HG03439 (cell line): ENCODE data around the gene GPD2.

Source experiments
- ATAC-seq: cut with Tn5 transposase; IDR thresholded peaks from one replicate; pipeline ENCODE4 v1.9.1; 2021; ENCODE audit warnings: mild to moderate bottlenecking, moderate library complexity; ENCODE audit not compliant: unreplicated experiment

GPD2 gene

DNA sequence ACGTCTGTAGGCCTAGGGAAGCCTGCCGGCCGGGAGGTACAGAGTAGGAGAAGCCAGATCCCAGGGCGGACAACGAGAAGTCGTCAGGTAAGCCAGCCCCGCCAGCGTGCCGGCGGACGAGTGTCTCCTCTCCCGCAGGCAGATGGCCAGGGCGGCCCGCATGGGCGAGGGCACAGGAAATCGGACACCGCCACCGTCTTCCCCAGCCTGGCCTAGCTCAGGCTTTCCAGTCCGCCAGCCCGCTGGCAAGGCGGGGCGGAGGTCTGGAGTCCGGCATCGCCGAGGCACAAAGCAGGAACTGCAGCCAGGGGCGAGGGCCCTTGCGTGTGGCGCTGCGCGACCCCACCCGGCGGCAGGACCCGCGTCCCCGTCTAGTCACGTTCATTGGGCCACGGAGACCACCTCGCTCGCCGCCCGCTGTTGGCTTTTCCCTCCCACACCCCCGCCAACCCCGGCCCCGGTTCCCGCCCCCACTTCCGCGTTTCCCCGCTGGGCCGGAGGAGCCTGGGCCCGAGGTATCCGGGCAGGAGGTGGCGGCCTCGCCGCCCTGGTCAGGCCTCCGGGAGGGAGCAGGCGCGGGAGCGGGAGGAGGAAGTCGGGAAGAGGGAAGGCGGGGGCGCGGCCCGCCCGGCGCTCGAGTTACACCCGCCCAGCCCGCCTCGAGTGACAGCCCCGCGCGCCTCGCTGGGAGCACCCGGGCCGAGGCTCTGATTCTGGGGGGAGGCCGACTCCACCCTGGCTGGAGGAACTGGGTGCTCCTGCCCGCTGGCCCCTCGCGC is at the start of gene GPD2:
Gene GPD2 (plus strand): TSS at position 662 of the 779 bp plus-strand sequence. CDS start 39,727 bp downstream, outside the sequence.
- ATAC-seq: peak; percentile 56

DNA sequence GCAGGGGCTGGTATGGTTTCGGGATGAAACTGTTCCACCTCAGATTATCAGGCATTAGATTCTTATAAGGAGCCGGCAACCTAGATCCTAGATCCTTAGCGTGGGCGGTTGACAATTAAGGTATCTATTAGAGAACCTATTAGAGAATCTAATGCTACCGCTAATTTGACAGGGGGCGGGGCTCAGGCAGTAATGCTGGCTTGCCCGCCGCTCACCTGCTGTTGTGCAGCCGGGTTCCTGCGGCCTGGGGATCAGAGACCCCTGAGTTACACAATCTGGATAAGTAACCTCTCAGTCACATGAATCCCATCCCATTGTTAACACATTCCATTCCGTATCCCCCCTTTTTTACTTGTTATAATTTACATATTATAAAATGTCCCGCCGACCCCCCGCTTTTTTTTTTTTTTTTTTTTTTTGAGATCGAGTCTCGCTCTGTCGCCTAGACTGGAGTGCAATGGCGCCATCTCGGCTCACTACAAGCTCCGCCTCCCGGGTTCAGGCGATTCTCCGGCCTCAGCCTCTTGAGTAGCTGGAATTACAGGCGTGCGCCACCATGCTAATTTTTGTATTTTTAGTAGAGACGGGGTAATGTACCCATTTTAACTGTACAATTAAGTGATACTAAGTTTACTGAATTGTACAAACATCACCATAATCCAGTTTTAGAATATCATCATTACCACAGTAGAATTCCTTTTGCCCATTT is 42.0 kb upstream of the GPD2 start:
- no peak for ATAC-seq

DNA sequence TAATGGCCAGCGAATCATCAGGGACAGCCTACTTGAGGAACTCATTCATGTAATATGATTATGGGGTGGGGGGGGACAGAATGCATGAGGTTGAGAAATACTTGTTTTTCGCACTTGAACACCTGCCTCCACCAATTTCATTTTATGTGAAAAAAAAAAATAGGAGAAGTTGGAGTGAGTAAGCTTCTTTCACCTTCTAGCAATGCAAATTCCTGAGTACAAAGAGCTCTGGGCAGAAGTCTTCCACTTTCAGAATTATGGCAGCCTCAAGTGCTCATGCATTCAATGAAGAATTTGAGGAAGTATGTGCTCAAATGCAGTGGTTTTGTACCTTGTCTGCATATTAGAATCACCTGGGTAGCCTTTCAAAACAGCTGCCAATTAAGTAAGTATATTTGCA is 40.1 kb upstream of the GPD2 start:
- ATAC-seq: peak; percentile 26

DNA sequence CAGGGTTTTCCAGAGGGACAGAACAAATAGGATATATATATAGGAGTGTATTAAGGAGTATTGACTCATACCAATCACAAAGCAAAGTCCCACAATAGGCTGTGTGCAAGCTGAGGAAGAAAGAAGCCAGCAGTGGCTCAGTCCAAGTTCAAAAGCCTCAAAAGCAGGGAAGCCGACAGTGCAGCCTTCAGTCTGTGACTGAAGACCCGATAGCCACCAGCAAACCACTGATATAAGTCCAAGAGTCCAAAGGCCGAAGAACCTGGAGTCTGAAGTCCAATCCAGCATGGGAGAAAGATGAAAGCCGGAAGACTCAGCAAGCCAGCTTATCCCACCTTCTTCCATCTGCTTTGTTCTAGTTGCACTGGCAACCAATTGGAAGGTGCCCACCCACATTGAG is 39.0 kb upstream of the GPD2 start:
- no peak for ATAC-seq

DNA sequence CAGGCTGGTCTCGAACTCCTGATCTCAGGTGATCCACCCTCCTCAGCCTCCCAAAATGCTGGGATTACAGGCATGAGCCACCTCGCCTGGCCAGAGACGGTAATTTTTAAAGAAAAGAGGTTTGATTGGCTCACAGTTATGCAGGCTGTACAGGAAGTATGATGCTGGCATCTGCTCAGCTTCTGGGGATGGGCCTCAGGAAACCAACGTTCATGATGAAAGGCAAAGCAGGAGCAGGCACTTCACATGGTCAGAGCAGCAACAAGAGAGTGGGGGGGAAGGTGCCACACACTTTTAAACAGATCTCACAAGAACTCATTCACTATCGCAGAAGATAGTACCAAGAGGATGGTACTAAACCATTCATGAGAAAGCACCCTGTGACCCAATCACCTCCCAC is 38.0 kb upstream of the GPD2 start:
- no peak for ATAC-seq

DNA sequence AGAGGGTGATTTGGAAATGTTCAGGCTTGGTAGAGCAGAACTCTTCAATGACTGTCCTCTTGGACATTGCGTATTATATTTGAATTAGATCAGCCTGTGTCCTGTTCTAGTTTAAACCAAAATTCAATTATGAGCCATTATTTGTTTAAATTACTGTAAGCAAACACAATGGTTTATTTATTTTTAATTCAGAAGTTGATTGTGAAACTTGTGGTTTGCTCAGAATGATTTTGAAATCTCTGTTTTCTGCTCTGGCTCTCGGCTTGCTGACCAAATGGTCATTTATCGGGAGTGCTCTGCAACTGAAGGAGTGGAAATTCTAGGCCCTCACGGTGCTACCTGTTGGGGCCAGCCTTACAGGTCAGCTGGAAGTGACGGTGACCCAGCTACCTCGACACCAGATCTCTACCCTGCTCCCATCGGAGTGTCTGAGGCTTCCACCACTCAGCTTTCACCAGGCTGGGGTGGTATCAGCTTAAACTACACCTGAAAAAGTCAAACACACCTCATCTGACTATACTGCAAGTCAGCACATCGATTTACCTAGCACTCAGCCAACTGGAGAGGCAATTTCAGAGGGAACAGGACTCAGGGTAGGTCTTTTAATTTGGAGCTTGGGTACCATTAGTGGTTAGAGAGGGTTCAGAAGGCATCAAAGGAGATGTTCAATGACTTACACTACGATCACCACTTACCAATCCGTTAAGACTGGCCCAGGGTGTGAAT is 36.8 kb upstream of the GPD2 start:
- peak; percentile 1 for ATAC-seq

DNA sequence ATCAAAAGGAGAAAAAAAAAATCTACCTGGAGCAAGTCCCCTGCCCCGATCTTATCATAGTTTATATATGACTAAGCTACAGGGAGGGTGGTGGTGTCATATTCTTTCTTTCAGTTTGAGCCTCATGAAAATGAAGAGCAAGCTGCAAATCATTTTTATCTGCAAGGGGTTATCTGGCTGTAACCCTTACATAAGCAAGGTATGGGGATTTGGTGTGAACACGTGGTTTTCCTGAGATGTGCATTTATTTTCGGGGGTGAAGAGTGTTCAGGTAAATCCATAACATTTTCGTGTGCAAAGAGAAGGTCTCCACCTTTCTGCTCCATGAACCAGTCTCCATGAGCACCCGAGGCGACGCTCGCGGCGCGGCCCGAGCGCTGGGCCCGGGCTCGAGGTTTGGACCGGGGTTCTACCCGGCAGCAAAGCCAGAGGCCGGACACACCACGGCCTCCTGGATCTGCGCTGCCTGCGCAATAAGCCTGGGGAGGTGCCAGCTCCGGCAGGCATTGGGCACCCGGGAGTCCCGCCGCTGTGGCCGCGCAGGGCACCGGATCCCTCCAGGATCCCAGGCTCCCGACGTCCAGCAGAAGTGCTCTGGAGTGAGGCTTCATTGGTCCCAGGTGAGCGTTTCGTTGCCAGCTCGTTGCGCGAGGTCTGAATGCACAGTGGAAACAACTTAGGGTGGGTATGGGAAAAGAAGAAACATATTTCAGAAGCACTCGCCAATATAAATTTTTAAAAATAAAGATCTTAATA is 36.1 kb upstream of the GPD2 start:
- peak; percentile 36 for ATAC-seq

DNA sequence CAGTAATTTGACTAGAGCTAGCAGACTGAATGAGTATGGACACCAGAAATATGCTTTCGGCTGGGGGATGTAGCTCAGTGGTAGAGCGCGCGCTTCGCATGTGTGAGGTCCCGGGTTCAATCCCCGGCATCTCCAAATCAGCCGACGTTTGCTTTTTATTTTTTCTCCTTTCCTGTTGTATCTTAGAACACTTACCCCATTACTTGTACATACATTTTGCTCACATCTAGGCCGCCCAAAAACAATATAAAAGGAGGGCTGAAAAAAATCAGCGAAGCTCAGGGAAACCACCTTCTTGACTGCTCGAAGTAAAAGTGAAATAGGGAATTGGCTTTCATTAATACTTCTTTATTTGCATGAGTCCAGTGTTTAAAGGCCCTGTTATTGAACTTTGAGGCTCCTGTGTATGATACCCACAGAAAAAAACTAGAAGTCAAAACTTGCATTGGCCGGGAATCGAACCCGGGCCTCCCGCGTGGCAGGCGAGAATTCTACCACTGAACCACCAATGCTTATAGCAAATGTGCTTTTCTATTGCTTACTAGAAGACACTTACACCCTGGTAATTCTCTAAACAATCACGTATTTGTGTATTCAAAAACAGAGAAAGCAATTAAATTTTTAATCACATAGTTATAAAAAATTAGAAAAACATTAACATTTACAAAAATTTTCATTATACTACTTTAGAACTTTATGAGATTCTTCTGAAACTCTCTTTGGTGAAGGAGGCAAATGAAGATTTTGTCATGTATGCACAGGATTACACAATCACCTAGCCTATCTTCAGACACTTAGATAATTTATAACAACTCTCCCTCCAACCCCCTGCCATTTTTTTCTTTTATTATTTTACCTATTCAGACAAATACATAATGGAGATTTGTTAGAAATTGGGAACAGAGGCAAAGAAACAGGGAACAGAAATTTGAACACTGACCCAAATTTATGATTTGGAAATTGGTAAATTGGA is 35.2 kb upstream of the GPD2 start:
- ATAC-seq: peak; percentile 69

DNA sequence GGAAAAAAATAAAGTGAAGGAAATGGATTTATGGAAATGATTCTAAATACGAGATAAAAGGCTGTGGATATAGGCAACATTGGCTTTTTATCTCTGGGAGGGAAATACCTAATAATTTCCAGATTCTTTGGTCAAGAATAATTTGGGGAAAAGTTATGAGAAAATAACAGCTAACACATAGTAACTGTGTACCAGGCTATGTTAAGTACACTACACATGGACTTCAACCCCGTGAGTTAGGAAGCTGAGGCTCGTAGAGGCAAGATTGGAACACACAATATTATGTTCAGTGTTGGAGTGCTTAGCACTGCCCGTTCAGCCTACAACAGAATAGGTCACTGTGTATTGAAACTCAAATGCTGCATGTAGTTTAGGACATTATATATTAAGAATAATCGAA is 34.3 kb upstream of the GPD2 start:
- no peak for ATAC-seq

DNA sequence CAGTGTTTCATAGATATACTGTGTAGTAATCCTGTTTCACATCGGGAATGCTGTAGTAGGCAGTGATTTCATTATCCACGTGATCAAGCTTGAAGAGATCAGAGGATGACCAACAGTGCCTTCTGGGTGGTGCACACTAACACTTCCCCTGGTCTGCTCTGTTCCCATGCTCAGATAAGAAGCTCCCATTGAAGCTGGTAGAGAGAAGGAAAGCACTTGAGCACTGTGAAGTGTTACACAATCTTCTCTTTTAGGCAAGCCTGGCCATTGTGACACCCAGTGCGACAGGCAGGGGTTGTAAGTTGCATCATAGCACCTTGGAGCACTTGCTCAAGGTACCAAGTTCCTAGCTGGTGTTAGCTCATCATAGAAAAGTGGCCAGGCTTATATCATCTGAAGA is 30.6 kb upstream of the GPD2 start:
- no peak for ATAC-seq

DNA sequence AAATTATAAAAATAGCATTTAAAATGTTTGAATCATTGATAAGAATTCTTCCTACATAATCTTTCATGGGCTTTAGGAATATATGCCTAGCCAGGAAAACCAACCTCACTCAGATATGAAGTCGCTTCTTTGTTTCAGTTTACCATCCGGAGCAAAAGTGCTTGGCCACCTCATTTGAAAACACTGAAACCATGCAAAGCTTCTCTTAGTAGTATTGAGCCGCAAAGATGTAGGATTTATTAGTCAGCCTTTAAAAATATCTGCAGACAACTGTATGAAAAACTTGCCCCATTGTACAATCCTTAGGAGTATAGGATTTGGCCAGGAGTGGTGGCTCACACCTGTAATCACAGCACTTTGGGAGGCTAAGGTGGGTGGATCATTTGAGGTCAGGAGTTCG is 24.3 kb upstream of the GPD2 start:
- no peak for ATAC-seq

DNA sequence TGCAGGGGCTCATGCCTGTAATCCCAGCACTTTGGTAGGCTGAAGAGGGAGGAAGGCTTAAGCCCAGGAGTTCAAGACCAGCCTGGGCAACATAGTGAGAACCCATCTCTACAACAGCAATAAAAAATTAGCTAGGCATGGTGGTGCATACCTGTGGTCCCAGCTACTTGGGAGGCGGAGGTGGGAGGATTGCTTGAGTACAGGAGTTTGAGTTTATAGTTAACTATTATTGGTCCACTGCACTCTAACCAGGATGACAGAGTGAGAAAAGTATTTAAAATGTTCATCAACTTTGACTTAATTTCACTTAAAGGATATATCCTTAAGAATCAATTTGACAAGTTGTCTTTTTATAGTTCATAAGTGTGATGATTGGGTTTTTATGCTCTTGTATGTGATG is 14.3 kb upstream of the GPD2 start:
- no peak for ATAC-seq

DNA sequence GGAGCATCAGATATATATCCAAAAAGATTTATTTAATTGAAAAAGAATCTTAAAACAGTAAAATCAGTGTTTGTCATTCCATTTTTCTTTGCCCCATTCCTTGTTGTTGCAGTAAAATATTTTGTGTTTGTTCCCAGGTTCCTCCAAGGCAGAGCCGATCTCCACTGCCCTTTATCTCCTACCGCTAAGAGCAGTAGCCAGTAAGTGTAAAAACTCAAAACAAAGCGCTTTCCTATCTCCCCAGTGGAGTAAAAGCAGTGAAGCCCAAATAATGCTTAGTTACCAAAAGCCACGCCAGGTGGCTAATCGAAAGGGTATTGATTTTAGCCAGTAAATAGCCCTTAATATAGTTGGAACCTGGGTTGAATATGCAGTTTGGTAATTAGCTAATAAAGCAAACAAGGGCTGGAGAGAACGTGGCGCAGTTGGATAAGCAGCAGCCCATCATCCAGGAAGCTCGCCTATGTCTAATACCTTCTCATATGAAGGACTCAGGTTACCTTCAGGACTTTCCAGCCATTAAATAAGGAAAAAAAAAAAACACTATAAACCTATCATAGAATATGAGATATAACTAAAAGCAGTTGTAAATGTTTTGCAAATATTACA is 12.4 kb upstream of the GPD2 start:
- no peak for ATAC-seq

DNA sequence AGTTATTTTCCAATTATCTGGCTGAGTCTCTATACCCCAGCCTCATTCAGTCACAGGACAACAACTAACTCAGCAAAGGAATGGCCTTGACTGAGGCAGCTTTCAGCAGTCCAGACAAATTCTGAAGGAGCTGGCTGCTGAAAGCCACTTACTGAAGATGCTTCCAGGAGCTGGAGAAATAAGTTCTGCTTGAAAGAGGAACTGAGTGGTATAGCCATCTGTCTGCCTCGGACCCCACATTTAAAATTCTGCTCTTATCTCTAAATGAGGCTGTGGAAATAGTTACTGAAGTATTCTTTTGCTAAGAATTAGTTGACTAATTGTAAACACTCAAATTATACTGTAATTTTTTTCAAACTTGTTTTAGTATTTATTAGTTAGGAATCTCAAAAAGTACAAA is 9.1 kb upstream of the GPD2 start:
- no peak for ATAC-seq

DNA sequence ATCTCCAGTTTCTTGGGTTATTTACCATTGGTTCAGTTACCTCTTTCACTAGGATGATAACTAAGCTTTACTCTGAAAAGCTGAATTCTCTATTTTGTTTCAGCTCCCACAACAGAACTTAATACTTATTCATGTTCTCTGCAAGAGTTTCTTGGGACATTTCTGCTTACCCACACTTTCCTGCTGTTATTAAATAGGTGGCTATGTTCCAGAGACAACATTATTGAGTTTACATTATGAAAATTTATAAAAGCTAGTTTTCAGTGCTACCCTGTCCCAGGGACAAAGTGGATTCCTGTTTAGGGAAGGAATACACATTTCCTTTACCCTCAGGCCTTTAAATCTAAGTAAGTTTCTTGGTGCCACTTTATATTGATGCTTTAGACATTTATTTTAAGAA is 7.0 kb upstream of the GPD2 start:
- no peak for ATAC-seq

DNA sequence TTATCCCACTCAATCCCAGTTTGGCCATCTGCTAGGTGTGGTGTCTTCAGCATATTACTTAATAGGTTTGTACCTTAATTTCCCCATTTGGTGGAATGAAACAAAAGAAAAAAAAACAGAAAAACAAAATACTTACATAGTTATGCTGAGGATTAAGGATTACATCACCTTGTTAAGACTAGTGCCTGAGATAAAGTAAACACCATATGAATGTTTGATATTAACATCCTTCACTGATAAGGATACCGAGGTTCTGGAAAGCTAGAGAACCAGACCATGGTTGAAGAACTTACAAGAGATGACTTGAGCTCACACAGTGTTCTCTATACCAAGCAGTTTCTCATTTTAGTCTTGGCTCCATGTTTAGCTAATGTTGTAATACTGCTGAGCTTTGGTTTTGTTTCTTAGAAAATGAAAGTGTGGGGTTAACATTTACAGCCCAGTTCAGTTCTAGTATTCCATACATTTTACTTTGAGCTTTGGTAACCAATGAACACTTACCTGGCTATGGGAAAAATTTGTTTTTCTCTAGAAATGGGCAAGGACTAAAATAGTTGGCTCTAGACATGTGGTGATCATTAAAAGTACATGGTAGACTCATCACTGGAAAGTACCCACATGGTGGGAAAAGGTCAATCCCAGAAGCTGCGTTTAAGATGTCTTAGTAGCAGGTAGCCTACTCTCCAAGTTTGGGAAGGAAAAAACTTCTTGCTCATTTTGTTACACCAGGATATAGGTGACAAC is 5.8 kb upstream of the GPD2 start:
- peak; percentile 17 for ATAC-seq

DNA sequence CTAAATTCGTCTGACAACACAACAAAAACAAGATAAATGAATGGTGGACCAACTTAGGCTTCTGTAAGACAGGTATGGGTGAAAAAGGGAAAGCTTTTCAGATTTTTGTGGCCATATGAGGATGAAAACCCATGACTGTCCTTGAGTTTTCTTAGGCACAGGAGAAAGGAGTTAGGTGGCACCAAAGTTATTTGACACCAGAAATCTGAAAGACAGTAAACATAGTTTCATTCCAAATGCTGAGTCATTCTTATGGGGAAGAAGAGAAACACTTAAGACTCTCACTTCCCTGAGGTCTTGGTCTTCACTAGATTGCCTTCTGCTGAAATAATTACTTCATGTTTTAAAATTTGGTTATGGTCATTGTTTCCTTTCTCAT is 5.2 kb upstream of the GPD2 start:
- peak; percentile 62 for ATAC-seq

DNA sequence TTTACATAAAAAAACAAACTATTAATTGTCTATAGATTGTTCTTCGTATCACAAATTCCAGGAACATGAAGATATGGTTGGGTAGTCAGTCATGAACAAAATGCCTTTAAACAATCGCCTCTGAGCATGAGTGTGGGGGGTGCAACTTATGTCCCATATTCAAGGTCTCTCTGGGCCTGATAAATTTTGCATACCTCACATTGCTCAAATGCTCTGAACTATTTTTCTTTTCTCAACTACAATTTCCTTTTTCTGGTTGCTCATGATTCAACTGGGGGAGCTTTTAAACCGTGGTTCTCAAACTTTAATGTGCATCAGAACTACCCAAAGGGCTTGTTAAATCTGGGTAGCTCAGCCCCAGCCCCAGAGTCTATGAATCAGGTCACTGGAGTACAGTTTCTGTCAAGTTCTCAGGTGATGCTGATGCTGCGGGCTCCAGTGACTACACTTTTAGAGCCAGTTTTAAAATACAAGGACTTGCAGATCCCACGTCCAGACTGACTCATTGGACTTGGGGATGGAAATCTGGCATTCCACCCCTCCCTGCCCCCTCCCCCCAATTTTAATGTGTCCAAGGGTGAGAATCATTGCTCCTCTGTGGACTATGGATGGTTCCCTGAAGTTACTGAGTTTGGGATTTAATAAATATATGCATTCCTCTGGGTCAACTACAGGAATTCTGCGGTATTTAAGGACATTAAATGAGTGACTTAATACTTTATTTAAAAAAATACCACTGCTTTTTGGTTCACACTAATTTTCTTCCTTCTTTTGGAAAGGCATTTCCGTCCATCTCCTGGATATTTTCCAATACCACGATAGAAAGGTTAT is 1.5 kb upstream of the GPD2 start:
- no peak for ATAC-seq
